HepG2 (cell line): ENCODE data around the gene ADAM10. TPM values are rescaled to one million over a fixed set of nuclear protein-coding genes. Genes with fewer than 3 reads are reported as not detected.

Experiments used
- CEBPB ChIP-seq: IDR thresholded peaks from 2 replicates; pipeline ENCODE4 v1.6.1; 2011; ENCODE audit warnings: low read depth, low read length, improper control_type of control experiment, borderline replicate concordance
- EEA1 ChIP-seq: sonication (generic); formaldehyde crosslinking; IDR thresholded peaks from 2 replicates; pipeline ENCODE4 v1.5.1; 2020; ENCODE audit warnings: mild to moderate bottlenecking, missing genetic modification reagents, borderline replicate concordance
- GATAD2A ChIP-seq: IDR thresholded peaks from 2 replicates; pipeline ENCODE4 v1.6.1; 2016
- GTF2F1 ChIP-seq: fragments of 150-350 bp; IDR thresholded peaks from 2 replicates; pipeline ENCODE4 v1.6.1; 2014; ENCODE audit warnings: low read length
- GTF3A ChIP-seq: sonication (generic); formaldehyde crosslinking; conservative IDR thresholded peaks from 2 replicates; pipeline ENCODE4 v1.4.0; 2020; ENCODE audit warnings: mild to moderate bottlenecking, missing genetic modification reagents
- HHEX ChIP-seq: IDR thresholded peaks from 2 replicates; pipeline ENCODE4 v1.6.1; 2016; ENCODE audit warnings: control low read depth
- HNRNPH1 ChIP-seq: fragments of 200-400 bp; formaldehyde crosslinking; optimal IDR thresholded peaks from 2 replicates; pipeline ENCODE3; 2017; ENCODE audit warnings: mild to moderate bottlenecking, low read depth, low read length
- IKZF4 ChIP-seq: sonication (generic); formaldehyde crosslinking; IDR thresholded peaks from 2 replicates; pipeline ENCODE4 v1.5.1; 2020; ENCODE audit warnings: borderline replicate concordance, mild to moderate bottlenecking, low read depth, missing genetic modification reagents; ENCODE audit errors: not compliant biosample characterization
- KAT7 ChIP-seq: IDR thresholded peaks from 2 replicates; pipeline ENCODE4 v1.6.1; 2018; ENCODE audit warnings: borderline replicate concordance, missing compliant biosample characterization
- PAWR ChIP-seq: sonication (generic); formaldehyde crosslinking; IDR thresholded peaks from 2 replicates; pipeline ENCODE4 v1.4.0; 2020; ENCODE audit warnings: missing genetic modification reagents, mild to moderate bottlenecking, borderline replicate concordance
- REPIN1 ChIP-seq: sonication (generic); formaldehyde crosslinking; IDR thresholded peaks from 2 replicates; pipeline ENCODE4 v1.8.0; 2022; ENCODE audit warnings: missing genetic modification reagents, low read depth, mild to moderate bottlenecking, borderline replicate concordance
- SALL2 ChIP-seq: sonication (generic); formaldehyde crosslinking; IDR thresholded peaks from 2 replicates; pipeline ENCODE4 v1.8.1; 2023; ENCODE audit warnings: mild to moderate bottlenecking, missing genetic modification reagents, inconsistent platforms
- SP140L ChIP-seq: sonication (generic); formaldehyde crosslinking; IDR thresholded peaks from 2 replicates; pipeline ENCODE4 v1.4.0; 2020; ENCODE audit warnings: missing genetic modification reagents, borderline replicate concordance
- SP4 ChIP-seq: sonication (generic); formaldehyde crosslinking; IDR thresholded peaks from 2 replicates; pipeline ENCODE4 v1.8.1; 2023; ENCODE audit warnings: mild to moderate bottlenecking, missing genetic modification reagents
- STAT5B ChIP-seq: sonication (generic); formaldehyde crosslinking; IDR thresholded peaks from 2 replicates; pipeline ENCODE4 v1.4.0; 2020; ENCODE audit warnings: missing genetic modification reagents
- ZBTB42 ChIP-seq: sonication (generic); formaldehyde crosslinking; IDR thresholded peaks from 2 replicates; pipeline ENCODE4 v1.5.0; 2020; ENCODE audit warnings: mild to moderate bottlenecking, missing genetic modification reagents
- ZFP36L1 ChIP-seq: sonication (generic); formaldehyde crosslinking; IDR thresholded peaks from 2 replicates; pipeline ENCODE4 v1.8.0; 2022; ENCODE audit warnings: mild to moderate bottlenecking, missing genetic modification reagents, moderate library complexity
- ZNF124 ChIP-seq: sonication (generic); formaldehyde crosslinking; IDR thresholded peaks from 2 replicates; pipeline ENCODE4 v1.4.0; 2020; ENCODE audit warnings: missing genetic modification reagents
- ZNF224 ChIP-seq: sonication (generic); formaldehyde crosslinking; IDR thresholded peaks from 2 replicates; pipeline ENCODE4 v1.5.0; 2020; ENCODE audit warnings: mild to moderate bottlenecking, missing genetic modification reagents
- ZNF225 ChIP-seq: sonication (generic); formaldehyde crosslinking; IDR thresholded peaks from 2 replicates; pipeline ENCODE4 v1.4.0; 2020; ENCODE audit warnings: mild to moderate bottlenecking, missing genetic modification reagents
- ZNF790 ChIP-seq: sonication (generic); formaldehyde crosslinking; IDR thresholded peaks from 2 replicates; pipeline ENCODE4 v1.8.0; 2022; ENCODE audit warnings: missing genetic modification reagents, mild to moderate bottlenecking, borderline replicate concordance
- ZSCAN25 ChIP-seq: sonication (generic); formaldehyde crosslinking; IDR thresholded peaks from 2 replicates; pipeline ENCODE4 v1.8.0; 2022; ENCODE audit warnings: mild to moderate bottlenecking, missing genetic modification reagents
- polyA plus RNA-seq, 8 experiments: library from polyadenylated mRNA; depleted of rRNA in 3 of 8; stranded (reverse) in 7 of 8; unstranded in 1 of 8; fragments of >200 nt; fragmentation: Illumina TruSeq in 4 of 8; extraction: Trizol in 4 of 8; gene quantifications; 2 replicates each; pipeline versions ENCODE4 v1.2.1 to v1.2.3, GENCODE V29; 2011 to 2016; ENCODE audit warnings: low read depth in 4 of 8, missing spikeins in 1 of 8, mixed read lengths in 1 of 8; ENCODE audit not compliant: insufficient read depth in 1 of 8
- total RNA-seq, 5 experiments: library from RNA; depleted of rRNA; stranded (reverse); fragments of >200 nt; fragmentation: Illumina TruSeq; extraction: Trizol; gene quantifications; 2 replicates each; pipeline ENCODE4 v1.2.3, GENCODE V29; 2016; ENCODE audit warnings: low read depth in 1 of 5
- TF ChIP-seq, protein P1 (sequence below): sonication (generic); formaldehyde crosslinking; IDR thresholded peaks from 2 replicates; pipeline ENCODE4 v1.5.0; 2020; ENCODE audit warnings: missing genetic modification reagents
- TF ChIP-seq, protein P2 (sequence below): sonication (generic); formaldehyde crosslinking; IDR thresholded peaks from 2 replicates; pipeline ENCODE4 v1.4.0; 2020; ENCODE audit warnings: missing genetic modification reagents, borderline replicate concordance
- TF ChIP-seq, protein P3 (sequence below): sonication (generic); formaldehyde crosslinking; IDR thresholded peaks from 2 replicates; pipeline ENCODE4 v1.5.0; 2020; ENCODE audit warnings: missing genetic modification reagents

ADAM10 gene
- total and polyA plus RNA-seq, 2 of the 13 experiments (the other 11 are each of a cell fraction or from before 2014, with no cell fraction given): 92.7 to 125 TPM

DNA sequence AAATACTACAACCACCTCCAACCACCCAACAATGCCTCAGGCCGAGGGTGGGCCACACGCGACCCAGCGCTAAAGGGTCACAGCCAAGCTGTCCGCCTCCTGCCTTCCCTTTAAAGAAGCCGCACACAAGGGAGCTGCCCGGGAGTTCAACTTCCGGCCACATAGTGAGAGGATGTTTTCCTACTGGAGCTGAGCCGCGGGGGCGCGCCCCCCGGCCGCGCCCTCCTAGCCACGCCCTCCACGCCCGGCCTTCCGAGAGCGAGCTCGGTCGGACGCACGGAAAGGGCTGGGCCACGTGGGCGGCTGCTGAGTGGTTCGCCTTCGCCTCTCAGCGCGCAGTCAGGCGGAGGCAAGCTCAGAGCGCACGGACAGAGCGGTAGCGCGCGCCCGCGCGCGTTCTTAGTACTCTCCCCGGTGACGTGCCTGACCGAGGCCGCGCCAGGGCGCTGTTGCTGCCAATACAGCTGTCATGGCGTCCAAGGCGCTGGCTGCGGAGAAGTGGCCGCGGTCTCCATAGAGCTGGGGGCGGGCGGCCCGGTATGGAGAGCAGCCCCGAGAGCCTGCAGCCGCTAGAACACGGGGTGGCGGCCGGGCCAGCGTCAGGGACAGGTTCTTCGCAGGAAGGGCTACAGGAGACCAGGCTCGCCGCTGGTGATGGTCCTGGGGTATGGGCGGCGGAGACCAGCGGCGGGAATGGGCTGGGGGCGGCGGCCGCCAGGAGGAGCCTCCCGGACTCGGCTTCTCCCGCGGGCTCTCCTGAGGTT lies 21.5 kb upstream of the ADAM10 start, which contains the start of gene MINDY2 (continued):
- TF ChIP-seq SALL2 (CRISPR knock-in tag) (peak; percentile 79; the same call in 1 of the 2 replicates), ZSCAN25 (no peak; the same call in 1 of the 2 replicates), EEA1 (CRISPR knock-in tag) (no peak), ZBTB42 (CRISPR knock-in tag) (no peak), IKZF4 (CRISPR knock-in tag) (no peak), PAWR (CRISPR knock-in tag) (no peak), KAT7 (CRISPR knock-in tag) (peak; percentile 89), CEBPB (no peak), STAT5B (CRISPR knock-in tag) (peak; percentile 38; the same call in 1 of the 2 replicates), ZNF224 (CRISPR knock-in tag) (0 out of 2 replicates have a peak, but pooled peaks have one; percentile 76), SP140L (CRISPR knock-in tag) (no peak), HHEX (CRISPR knock-in tag) (no peak), SP4 (peak; percentile 42; the same call in 1 of the 2 replicates), ZFP36L1 (no peak; the same call in 1 of the 2 replicates), ZNF124 (CRISPR knock-in tag) (no peak; the same call in 1 of the 2 replicates), ZNF225 (CRISPR knock-in tag) (no peak; the same call in 1 of the 2 replicates), HNRNPH1 (no peak), GTF2F1 (no peak), GTF3A (peak; percentile 82; the same call in 1 of the 2 replicates), ZNF790 (no peak; the same call in 1 of the 2 replicates), REPIN1 (CRISPR knock-in tag) (no peak), GATAD2A (peak; percentile 46)
- TF ChIP-seq, protein P1, sequence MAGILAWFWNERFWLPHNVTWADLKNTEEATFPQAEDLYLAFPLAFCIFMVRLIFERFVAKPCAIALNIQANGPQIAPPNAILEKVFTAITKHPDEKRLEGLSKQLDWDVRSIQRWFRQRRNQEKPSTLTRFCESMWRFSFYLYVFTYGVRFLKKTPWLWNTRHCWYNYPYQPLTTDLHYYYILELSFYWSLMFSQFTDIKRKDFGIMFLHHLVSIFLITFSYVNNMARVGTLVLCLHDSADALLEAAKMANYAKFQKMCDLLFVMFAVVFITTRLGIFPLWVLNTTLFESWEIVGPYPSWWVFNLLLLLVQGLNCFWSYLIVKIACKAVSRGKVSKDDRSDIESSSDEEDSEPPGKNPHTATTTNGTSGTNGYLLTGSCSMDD (CRISPR knock-in tag): no peak
- TF ChIP-seq, protein P2, sequence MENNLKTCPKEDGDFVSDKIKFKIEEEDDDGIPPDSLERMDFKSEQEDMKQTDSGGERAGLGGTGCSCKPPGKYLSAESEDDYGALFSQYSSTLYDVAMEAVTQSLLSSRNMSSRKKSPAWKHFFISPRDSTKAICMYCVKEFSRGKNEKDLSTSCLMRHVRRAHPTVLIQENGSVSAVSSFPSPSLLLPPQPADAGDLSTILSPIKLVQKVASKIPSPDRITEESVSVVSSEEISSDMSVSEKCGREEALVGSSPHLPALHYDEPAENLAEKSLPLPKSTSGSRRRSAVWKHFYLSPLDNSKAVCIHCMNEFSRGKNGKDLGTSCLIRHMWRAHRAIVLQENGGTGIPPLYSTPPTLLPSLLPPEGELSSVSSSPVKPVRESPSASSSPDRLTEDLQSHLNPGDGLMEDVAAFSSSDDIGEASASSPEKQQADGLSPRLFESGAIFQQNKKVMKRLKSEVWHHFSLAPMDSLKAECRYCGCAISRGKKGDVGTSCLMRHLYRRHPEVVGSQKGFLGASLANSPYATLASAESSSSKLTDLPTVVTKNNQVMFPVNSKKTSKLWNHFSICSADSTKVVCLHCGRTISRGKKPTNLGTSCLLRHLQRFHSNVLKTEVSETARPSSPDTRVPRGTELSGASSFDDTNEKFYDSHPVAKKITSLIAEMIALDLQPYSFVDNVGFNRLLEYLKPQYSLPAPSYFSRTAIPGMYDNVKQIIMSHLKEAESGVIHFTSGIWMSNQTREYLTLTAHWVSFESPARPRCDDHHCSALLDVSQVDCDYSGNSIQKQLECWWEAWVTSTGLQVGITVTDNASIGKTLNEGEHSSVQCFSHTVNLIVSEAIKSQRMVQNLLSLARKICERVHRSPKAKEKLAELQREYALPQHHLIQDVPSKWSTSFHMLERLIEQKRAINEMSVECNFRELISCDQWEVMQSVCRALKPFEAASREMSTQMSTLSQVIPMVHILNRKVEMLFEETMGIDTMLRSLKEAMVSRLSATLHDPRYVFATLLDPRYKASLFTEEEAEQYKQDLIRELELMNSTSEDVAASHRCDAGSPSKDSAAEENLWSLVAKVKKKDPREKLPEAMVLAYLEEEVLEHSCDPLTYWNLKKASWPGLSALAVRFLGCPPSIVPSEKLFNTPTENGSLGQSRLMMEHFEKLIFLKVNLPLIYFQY: no peak; the same call in 1 of the 2 replicates
- TF ChIP-seq, protein P3, sequence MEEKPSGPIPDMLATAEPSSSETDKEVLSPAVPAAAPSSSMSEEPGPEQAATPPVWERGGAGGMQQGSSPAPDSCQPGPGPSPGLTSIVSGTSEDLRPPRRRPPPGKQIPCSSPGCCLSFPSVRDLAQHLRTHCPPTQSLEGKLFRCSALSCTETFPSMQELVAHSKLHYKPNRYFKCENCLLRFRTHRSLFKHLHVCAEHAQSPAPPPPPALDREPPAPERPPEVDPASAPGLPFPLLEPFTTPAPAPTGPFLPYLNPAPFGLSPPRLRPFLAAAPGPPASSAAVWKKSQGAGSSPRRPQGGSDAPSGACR (CRISPR knock-in tag): peak; percentile 83; the same call in 1 of the 2 replicates
